NCI-H526 (cell line): ENCODE data around the gene CFAP97D2.

Experiments used
- DNase-seq, 2 experiments: peaks; one replicate each; lab custom pipeline; 2025; lab: John Stamatoyannopoulos, UW

Gene CFAP97D2

DNA sequence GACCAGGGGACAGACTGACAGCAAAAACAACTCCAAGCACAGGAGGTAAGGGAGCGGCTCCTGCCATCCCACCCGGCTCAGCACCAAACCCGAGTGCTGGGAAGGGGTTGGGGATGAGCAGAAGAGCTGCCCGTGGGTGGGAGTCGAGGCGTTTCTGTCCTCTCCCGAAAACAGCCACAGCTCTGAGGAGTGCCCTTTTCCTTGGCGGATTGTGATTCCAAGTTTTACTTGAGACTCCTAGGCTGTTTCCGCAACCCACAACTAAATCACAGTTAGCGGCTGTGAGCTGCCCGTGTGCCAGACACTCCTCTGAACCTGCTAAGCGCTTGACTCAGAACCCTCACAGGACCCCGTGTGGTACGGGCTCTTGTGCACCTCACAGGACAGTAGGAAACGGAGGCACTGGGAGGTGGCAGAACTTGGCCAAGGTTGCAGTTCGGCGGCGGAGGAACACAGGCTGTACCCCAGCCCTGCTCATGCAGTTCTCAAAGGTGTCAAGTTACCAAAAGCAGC is 21.4 kb downstream of the CFAP97D2 start:
- no peak for DNase-seq

DNA sequence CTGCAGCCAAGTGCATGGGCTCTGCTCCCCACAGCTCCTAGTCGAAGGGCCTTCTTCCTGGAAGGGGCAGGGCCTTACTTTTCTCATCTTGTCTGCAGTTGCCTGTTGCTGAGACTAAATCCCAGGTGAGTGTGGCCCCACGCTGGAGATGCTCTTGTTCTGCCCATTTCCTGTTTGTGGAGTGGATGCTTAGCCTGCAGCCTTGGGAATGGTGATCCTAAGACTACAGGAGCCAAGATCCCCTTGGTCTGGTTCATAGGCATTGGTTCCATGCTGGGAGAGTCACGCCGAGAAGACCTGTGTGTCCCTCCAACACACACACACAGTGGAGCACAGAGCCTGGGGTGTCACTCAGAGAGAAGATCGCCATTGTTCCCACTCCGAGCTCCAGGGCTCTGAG is 23.5 kb downstream of the CFAP97D2 start:
- no peak for DNase-seq

DNA sequence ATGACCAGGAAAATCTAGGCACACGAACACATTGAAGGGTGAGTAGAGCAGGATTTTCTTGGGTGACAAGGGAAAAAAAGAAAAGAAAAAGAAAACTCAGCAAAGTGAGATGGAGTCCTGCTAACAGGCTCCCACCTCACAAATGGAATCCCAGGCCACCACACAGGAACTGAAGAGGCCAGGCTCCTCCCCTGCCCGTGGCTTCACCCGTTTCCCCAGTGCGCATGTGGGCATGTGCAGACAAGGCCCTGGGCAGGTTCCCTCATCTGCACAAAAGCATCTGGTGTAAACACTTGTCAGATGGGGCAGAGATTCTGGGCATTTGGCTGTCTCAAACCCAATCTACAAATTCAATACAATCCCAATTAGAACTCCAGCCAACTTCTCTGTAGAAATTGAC is 24.5 kb downstream of the CFAP97D2 start:
- DNase-seq = no peak

DNA sequence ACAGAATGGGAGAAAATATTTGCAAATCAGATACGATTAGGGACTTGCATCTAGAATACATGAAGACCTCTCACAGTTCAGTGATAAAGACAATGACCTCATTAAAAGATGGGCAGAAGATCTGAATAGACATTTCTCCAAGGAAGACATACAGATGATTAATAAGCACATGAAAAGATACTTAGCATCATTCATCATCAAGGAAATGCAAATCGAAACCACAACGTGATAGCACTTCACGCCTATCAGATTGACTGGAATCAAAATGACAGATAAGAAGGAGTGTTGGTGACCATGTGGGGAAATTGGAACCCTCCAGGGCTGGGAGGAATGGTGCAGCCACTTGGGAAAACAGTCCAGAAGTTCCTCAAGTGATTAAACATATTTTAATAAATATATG is 25.8 kb downstream of the CFAP97D2 start:
- DNase-seq = no peak

GRCh38 chr13:114208134-114208533 is 29.1 kb downstream of the CFAP97D2 start:
- DNase-seq = no peak

DNA sequence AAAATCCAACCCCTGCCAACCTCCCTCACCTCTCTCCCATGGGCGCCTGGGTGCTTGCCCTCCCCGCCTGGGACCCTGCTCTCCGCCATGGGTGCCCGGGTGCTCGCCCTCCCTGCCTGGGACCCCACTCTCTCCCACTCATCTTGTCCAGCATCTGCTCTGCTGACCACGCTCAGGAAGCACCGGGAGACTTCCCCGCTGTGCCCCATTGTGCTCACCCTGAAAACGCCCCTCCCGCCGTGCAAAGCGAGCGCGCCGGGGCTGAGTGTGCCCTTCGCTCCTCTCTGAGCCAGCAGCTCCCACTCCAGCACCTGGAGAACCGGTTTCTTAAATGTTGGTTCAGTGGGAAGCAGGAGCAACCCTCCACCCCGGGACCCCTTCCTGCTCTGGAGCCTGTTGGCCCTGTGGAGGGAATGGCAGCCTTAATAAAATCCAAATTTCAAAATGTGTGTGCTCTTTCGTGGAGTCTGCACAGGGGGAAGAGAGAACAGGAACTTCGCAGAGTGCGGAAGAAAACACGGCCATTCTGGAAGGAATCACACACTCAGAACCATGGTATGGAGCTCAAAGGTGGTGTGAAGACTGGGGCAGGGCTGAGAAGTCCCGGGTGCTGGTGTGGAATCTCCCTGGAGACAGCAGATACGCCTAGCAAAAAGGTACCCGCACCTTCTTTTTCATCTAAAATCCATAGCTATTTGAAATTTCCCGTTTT is 32.5 kb downstream of the CFAP97D2 start:
- peak; percentile 16 to 64 for DNase-seq

DNA sequence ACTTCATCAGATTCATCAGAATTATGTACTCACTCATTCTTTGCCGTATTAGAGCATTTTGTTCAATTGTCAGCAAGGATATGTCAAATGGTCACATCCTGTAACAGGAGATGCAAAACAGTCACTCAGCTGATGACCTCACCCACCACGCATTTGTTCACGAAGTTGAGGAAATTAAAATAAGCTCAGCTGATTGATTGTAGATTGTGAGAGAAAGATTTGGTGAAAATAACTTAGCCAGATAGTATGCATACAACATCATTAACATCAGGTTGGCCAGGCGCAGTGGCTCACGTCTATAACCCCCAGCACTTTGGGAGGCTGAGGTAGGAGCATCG is 33.1 kb downstream of the CFAP97D2 start:
- DNase-seq = no peak

GRCh38 chr13:114213980-114214379 is 34.9 kb downstream of the CFAP97D2 start:
- DNase-seq = no peak

GRCh38 chr13:114219392-114219791 is 40.3 kb downstream of the CFAP97D2 start:
- no peak for DNase-seq

DNA sequence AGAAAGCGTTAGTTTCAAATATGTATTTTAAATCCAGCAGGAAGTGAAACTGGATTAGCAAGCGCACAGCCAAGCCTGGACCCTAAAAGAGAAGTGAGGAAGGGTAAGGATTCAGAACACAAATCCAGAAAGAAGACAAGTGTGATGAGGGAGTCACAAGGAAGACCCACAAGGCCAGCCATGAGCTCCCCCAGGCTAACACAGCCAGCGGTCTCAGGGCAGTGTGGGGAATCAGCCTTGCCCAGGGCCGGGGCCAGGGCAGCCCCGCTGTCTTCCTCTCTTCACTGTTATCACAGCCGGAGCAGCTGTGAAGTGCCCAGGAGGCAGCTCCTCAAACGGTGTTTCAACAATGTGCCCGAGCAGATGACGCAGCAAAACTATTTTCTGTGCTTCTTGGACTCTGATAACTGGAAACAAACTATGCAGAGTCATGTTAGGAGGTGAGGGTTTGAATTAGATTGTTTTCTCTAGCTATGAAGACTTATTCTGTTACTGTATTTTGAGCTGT is 43.5 kb downstream of the CFAP97D2 start:
- no peak for DNase-seq

DNA sequence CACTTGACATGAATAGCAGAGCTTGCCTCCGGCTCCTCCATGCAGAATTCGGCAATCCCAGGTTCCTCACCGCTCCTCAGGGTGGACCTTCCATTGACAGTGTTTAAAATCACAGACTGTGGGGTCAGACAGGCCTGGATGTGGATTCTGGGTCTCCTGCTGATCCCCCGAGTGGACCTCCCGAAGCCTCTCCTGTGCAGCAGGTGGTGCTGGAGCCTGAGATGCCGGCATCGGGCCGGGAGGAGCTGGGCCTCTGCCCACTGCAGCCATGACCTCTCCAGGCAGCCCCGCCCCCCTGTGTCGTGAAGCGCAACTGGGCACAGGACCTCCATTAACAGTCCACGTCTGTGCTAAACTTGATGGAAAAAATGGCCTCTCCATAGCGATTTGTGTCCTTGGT is 45.1 kb downstream of the CFAP97D2 start:
- no peak for DNase-seq

- peak in 1 of 2 experiments; percentile 18 for DNase-seq
Measured at GRCh38 chr13:114225610-114226009, 46.6 kb downstream of the CFAP97D2 start.

GRCh38 chr13:114226088-114226487 is 47.0 kb downstream of the CFAP97D2 start:
- DNase-seq = no peak

GRCh38 chr13:114226699-114227323 is 47.8 kb downstream of the CFAP97D2 start:
- DNase-seq = peak; percentile 81 to 96

DNA sequence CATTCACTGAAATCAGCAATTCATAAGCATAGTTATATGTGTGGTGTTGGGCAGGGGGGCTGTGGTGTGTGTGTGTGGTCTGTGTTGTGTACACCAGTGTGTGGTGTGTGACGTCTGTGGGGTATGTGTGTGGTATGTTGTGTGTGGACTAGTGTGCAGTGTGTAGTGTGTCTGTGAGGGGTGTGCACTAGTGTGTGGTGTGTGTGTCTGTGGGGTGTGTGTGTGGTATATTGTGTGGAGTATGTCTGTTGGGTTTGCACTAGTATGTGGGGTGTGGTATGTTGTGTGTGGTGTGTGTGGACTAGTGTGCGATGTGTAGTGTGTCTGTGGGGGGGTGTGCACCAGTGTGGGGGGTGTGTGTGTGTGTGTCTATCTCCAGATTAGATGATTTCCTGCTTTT is 48.5 kb downstream of the CFAP97D2 start:
- no peak for DNase-seq

DNA sequence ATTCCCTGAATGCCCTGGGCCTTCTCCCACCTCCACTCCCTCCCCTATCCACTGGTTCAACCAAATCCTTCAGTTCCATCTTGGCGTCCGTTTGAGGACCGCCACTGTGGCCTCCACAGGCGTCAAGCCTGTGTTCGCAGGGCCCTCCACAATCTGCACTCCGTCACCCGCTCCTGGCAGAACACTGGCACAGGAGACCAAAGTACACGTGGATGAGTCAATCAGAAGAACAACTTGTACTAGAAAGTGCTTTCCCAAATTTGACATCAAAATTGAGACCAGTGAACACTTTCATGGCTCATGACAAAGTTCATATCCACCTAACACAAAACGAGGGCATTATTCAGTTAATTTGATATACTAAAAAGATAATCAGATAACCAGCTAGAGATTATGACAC is 49.1 kb downstream of the CFAP97D2 start:
- DNase-seq = no peak

DNA sequence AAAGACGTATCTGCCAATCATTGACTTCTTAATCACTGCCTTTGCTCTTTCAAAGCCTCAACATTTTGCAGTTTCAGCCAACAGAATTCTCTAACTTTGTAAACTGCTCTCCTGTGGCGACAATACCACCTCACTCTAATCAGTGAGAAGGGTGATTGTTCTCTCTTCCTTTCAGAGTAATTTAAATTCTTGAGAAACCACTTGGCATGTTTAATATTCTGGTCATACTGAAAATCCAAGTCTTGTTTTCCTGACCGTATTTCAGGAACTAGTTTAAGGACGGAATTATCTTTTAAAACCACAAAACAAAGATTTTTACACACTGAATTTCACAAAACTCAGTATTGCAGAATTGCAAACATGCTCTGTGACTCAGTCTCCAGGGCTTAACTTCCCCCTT is 50.4 kb downstream of the CFAP97D2 start:
- no peak for DNase-seq

DNA sequence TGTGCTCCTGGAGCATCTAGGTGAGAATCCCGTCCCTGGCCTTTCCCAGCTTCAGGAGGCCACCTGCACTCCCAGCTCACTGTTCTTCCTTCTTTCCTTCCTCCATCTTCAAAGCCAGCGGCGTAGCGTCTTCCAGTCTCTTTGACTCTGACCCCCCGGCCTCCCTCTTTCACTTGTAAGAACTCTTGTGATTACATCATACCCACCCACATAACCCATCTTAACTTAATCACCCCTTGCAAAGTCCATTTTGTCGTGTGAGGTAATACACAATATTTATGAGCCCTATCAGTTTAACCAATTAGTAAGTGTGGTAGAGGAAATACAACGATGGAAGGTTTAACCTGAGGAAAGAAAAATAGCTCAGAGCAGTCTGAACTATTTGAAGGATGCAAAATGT is 51.1 kb downstream of the CFAP97D2 start:
- DNase-seq = no peak

GRCh38 chr13:114230575-114230974 is 51.5 kb downstream of the CFAP97D2 start:
- DNase-seq = no peak

DNA sequence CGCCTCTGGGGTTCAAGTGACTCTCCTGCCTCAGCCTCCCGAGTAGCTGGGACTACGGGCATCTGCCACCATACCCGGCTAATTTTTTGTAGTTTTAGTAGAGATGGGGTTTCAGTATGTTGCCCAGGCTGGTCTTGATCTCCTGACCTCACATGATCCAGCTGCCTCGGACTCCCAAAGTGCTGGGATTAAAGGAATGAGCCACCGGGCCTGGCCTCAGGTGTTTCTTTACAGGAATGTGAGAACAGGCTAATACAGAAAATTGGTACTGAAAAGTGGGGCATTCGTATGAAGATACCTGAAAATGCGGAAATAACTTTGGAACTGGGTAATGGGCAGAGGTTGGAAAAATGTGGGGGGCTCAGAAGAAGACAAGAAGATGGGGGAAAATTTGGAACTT is 52.8 kb downstream of the CFAP97D2 start:
- DNase-seq = no peak

GRCh38 chr13:114234266-114234644 is 55.2 kb downstream of the CFAP97D2 start:
- DNase-seq = peak; percentile 57

DNA sequence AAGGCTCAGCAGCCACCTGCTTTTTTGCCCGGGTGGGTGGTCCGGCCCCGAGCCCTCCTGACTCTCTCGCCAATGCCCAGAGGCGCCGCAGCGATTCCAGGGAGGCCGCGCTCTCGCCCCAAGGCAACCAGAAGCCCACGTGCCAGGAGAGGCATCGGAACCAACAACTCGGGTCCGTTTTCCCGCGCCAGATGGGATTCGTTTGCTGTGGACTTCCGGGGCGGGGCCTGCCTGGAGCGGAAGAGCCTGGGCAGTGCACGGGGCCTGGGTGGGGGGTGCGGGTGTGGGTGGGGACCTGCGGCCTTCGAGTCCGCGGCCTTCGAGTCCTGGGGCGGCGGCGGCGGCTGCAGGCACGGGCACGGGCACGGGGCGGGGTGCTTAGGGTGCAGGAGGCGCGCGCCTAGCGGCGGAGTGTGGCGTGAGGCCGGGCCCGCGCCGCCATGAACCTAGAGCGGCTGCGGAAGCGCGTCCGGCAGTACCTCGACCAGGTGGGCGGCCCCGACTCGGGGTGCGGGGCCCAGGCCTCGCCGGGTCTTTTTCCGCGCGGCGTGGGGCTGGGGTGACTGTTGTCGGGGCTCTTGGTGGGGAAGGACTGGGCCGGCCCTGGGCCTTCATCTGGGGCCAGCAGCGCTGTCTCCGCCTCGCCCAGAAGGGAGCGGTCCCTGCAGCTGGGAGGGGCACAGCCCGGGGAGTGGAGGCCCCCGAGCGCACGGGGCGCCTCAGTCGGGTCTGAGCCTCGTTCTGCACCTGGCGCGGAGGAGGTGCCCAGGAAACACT is 55.8 kb downstream of the CFAP97D2 start, which contains the start of gene CDC16:
TSS of gene CDC16 (plus strand) at position 253 of the 777 bp plus-strand sequence. CDS start at position 441, 188 bp downstream.
- peak; percentile 96 to 99 for DNase-seq

DNA sequence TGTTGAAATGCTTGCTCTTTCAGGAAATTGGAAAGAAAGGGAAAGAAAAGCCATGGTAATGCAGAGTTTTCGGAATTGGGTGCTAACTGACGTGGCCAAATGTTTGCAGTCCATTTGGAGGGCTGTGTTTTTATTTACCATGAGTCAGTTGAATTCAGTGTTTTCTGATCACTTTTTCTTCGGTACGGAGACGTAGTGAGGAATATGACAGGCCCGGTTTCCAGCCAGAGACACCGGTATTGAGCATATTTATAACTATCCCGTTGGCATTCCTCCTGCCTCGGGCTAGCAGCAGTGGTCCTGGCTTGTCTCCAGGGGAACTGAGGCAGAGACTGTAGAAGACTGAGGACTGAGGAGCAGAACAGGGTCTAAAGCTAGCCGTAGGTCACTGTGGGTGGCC is 56.6 kb downstream of the CFAP97D2 start:
- no peak for DNase-seq
